ENCODE data around the gene IVD. TPM values are rescaled to one million over a fixed set of nuclear protein-coding genes. Genes with fewer than 3 reads are reported as not detected.

The IVD gene
- total RNA-seq, 4 donors from 2014 or later, result 24.9 to 101 (median 48.0) TPM

DNA sequence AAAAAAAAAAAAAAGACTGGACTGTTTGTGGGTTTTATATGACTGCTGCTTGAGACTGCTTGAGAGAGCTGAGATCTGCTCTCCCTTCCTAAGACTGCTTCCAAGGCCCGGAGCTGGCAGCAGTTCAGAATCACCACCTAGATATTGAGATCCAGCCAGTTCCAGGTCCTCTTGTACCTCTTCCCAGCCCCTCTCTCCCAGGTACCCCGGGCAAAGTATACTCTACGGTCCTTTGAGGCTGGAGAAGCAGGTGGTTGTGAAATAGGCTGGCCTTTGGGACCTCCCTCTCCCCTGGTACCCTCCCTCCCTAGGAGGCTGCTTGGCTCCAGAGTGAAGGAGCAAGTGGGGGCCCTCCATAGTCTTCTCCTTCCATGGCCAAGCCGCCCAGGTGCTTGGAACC is 22.6 kb downstream of the IVD start:
- TF ChIP-seq, protein P1, sequence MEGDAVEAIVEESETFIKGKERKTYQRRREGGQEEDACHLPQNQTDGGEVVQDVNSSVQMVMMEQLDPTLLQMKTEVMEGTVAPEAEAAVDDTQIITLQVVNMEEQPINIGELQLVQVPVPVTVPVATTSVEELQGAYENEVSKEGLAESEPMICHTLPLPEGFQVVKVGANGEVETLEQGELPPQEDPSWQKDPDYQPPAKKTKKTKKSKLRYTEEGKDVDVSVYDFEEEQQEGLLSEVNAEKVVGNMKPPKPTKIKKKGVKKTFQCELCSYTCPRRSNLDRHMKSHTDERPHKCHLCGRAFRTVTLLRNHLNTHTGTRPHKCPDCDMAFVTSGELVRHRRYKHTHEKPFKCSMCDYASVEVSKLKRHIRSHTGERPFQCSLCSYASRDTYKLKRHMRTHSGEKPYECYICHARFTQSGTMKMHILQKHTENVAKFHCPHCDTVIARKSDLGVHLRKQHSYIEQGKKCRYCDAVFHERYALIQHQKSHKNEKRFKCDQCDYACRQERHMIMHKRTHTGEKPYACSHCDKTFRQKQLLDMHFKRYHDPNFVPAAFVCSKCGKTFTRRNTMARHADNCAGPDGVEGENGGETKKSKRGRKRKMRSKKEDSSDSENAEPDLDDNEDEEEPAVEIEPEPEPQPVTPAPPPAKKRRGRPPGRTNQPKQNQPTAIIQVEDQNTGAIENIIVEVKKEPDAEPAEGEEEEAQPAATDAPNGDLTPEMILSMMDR (IDR thresholded peaks at IDR 0.05; ENCODE audit: low read depth), result no peak

DNA sequence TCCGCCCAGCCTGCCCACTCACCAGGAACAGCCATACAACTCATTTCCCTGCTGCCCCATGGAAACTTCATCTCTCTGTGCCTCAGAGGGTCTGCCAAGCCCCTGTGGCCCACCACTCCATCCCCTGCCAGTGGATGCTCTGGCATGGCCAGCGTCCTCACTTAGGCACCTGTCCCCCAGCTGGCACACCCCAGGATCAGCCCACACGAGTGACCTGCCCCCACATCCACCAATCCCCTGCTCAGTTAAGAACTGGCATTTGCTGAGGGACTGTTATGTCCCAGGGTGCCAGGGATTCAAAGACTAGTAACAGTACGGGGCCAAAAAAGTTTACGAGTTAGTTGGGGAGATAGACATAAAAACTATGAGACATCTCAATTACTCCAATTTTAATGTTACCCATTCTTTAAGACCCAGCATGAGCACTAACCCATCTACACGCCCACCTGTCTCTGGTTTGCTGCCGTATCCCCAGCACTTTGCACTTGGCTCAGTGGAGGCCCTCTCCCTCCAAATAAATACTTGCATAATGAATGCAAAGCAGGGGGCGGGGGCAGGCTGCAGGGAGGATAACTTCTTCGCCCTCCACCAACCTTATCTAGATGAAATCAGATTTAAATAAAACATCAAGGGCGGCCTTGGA is 23.6 kb downstream of the IVD start:
- TF ChIP-seq, protein P1 (IDR thresholded peaks at IDR 0.05; ENCODE audit: low read depth), result no peak

DNA sequence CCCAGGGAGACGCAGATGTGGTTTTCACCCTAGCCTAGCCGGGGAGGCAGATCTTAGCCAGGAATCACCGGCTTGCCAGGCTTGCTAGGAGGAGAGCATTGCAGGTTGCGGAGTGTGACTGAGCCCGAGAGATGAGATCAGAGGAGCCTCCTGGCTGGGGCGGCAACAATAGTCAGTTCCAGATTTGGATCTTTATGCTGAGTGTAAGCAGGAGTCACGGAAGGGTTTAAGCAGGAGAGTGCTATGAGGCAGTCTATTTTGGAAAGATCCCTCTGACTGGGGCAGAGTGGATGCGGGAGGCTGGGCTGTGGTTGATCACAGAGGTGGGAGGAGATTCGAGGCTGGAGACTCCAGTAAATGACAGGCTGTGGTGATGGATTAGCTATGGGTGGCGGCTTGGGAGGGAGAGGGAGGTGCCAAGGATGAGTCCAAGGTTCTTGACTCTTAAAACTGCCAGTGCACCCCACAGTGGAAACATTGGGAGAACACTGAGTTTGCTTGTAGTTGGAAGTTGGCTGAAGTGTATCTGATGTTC is 24.7 kb downstream of the IVD start:
- TF ChIP-seq, protein P1 (IDR thresholded peaks at IDR 0.05; ENCODE audit: low read depth), result no peak

DNA sequence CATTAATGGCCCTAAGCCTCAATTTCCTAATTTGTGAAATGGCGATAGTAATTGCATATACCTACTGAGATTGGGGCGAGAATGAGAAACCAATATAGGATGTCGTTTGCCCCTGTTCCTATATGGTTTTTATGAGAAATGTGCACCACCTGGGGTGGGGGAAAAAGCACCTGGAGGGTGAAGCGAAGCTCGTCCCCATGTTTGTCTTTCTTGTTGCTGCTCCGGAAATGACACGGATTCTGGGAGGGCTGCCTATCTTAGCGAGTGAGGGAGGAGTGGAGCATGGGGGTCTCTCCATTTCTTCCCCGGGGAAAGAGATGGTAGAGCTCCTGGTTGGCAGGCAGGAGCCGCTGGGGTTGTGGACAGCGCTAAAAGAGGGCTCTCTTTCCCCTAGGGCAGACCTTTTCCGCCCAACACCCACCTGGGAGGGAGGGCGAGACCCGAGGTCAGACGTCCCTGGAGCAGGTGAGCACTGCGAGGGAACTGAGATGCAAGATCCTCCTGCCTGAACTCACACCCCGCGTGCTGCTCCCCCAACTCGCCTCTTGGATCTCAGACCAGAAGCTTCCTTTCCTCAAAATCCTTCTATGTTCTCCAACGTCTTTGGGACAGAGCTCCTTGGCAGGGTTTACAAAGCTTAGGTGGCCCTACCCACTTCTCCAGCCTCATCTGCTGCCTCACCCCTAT is 29.6 kb downstream of the IVD start:
- TF ChIP-seq, protein P1 (IDR thresholded peaks at IDR 0.05; ENCODE audit: low read depth), result no peak

DNA sequence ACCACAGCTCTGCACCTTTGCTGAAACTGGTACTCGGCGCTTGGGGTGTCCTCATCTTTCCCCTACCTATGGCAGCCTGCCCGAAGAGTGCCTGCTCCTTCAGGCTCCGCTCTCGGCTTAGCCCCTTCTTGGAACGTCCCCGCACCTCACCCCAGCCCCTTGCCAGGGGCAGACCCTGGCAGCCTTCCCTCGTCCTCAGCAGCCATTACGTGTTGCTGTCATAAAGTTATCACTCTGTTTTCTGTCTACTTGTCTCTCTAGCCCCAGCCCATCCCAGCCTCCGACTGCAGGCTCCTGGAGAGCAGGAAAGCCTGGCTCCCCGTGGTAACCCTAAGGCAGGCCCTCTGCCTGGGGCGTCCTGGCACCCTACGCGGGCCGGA is 30.1 kb downstream of the IVD start:
- TF ChIP-seq, protein P1 (IDR thresholded peaks at IDR 0.05; ENCODE audit: low read depth), result no peak

DNA sequence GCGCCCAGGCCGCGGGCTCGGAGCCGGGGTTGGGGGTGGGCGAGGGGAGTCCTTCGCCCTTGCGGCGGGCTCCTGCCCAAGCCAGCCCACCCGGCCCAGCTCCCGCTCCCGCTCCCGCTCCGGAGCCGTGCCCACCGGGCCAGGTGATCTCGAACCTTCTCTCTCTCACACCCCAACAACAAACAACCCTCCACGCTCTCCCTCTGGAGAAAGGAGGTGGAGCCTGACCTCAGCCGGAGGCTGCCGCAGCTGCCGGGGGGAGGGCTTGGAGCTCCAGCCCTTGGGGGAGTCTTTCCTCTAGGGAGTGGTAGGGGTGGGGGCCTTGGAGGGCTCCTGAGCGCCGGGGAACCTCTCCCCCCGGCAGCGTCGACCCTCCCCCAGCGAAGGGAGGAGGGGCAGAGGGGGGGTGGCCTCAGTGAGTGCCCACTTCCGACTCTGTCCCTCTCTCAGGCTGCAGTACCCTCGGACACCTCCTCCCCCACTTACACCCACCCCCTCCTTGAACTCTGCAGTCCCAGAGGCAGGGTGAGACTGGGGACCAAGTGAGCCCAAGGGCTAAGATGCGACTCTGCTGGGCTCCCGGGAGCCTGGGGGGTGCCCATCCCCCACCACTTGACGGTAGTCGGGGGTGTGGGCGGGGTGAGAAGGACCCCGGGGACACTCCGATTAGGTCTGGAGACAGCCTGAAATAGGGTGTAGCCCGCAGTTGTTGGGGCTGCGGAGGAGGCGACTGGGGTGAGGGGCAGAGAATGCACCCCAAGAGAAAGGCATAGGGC is 30.7 kb downstream of the IVD start:
- TF ChIP-seq, protein P1 (IDR thresholded peaks at IDR 0.05; ENCODE audit: low read depth), result no peak
